ENCODE measurements around the gene PSD4. TPM values are rescaled to one million over a fixed set of nuclear protein-coding genes. Genes with fewer than 3 reads are reported as not detected.
A peak's percentile ranks its signal among the peaks of the same experiment; 100 is the strongest.

PSD4 gene
- total RNA-seq, 1 donor from 2014 or later = 27.1 TPM

GRCh38 chr2:113133704-113134598 is 39.8 kb upstream of the PSD4 start:
- H3K36me3 Mint-ChIP-seq (ENCODE audit: insufficient read depth) = no peaks in the 10 kb centered on the region
- no peak for TF ChIP-seq CTCF (IDR thresholded peaks at IDR 0.05; ENCODE audit: unreplicated experiment)
- H3K4me1 Mint-ChIP-seq (ENCODE audit: low read depth) = peaks cover 6% of the 10 kb centered on the region
- H3K9me3 Mint-ChIP-seq (ENCODE audit: low read depth) = no peaks in the 10 kb centered on the region
- no peak overlapping the region for H3K4me3 Mint-ChIP-seq (ENCODE audit: low read depth)
- no peak overlapping the region for H3K27ac Mint-ChIP-seq
- no peaks in the 10 kb centered on the region for H3K27me3 Mint-ChIP-seq
- no peak for DNase-seq (ENCODE audit: low spot score, unreplicated experiment)

GRCh38 chr2:113134717-113135116 is 39.1 kb upstream of the PSD4 start:
- H3K27me3 Mint-ChIP-seq = no peaks in the 10 kb centered on the region
- H3K36me3 Mint-ChIP-seq (ENCODE audit: insufficient read depth) = no peaks in the 10 kb centered on the region
- H3K27ac Mint-ChIP-seq = no peak overlapping the region
- peaks cover 9% of the 10 kb centered on the region for H3K4me1 Mint-ChIP-seq (ENCODE audit: low read depth)
- no peak for TF ChIP-seq CTCF (IDR thresholded peaks at IDR 0.05; ENCODE audit: unreplicated experiment)
- H3K4me3 Mint-ChIP-seq (ENCODE audit: low read depth) = no peak overlapping the region
- DNase-seq (ENCODE audit: low spot score, unreplicated experiment) = no peak
- no peaks in the 10 kb centered on the region for H3K9me3 Mint-ChIP-seq (ENCODE audit: low read depth)

GRCh38 chr2:113135317-113135716 is 38.5 kb upstream of the PSD4 start:
- no peaks in the 10 kb centered on the region for H3K9me3 Mint-ChIP-seq (ENCODE audit: low read depth)
- peaks cover 9% of the 10 kb centered on the region for H3K4me1 Mint-ChIP-seq (ENCODE audit: low read depth)
- H3K27ac Mint-ChIP-seq = no peak overlapping the region

GRCh38 chr2:113136828-113137775 is 36.7 kb upstream of the PSD4 start:
- no peak overlapping the region for H3K27ac Mint-ChIP-seq

More at GRCh38 chr2:113135317-113135716, 38.5 kb upstream of the PSD4 start:
- Mint-ChIP-seq H3K36me3 (ENCODE audit: insufficient read depth) (no peaks in the 10 kb centered on the region), H3K4me3 (ENCODE audit: low read depth) (no peak overlapping the region), H3K27me3 (no peaks in the 10 kb centered on the region)
- DNase-seq (ENCODE audit: low spot score, unreplicated experiment) = no peak
- no peak for TF ChIP-seq CTCF (IDR thresholded peaks at IDR 0.05; ENCODE audit: unreplicated experiment)

More at GRCh38 chr2:113136828-113137775, 36.7 kb upstream of the PSD4 start:
- Mint-ChIP-seq H3K4me3 (ENCODE audit: low read depth) (no peak overlapping the region), H3K9me3 (ENCODE audit: low read depth) (no peaks in the 10 kb centered on the region), H3K27me3 (no peaks in the 10 kb centered on the region), H3K36me3 (ENCODE audit: insufficient read depth) (no peaks in the 10 kb centered on the region), H3K4me1 (ENCODE audit: low read depth) (peaks cover 9% of the 10 kb centered on the region)
- no peak for DNase-seq (ENCODE audit: low spot score, unreplicated experiment)
- TF ChIP-seq CTCF (IDR thresholded peaks at IDR 0.05; ENCODE audit: unreplicated experiment) = peak; percentile 80
